ENCODE measurements around the gene CLEC16A. TPM values are rescaled to one million over a fixed set of nuclear protein-coding genes. Genes with fewer than 3 reads are reported as not detected.

The CLEC16A gene
- total RNA-seq, 1 donor from 2014 or later, result 15.8 TPM

DNA sequence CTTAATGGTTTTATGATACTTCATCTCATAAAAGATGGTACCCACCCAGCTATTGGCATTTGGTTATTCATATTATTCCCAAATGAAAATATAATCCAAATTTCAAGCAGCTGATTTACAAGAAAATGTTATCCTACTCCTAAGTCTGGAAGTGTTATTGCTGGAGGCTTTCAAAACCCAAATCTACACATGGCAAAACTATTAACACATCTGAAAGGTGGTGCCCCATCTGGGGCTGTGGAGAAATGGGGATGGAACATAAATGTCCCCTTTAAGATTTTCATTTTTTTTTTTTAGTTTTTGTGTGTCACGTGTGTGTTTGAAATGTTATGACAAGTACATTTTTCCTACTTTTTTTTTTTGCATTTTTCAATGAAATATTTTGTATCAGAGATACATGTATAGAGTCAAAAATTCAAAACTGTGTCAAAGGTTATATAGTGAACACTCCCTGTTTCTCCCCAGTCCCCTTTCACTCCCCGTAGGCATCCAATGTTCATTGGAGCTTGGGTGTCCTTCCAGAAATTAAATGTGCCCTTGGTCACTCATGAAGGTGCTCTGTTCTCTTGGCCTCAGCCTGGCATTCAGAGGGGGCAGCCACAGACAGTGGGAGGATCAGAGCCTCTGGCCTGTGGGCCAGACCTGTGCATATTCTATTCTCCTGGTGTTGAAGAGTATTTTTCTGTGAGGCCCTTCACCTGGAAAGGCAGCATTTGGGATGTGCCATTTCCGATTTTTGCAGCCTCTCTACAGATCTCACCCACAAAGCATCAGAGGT is 79.1 kb downstream of the CLEC16A start:
- Histone ChIP-seq H3K4me3 (ENCODE audit: low read depth, low read length) (no peak overlapping the region), H3K36me3 (ENCODE audit: control insufficient read depth, insufficient read depth, low read length) (peaks cover 8% of the 10 kb centered on the region), H3K27me3 (ENCODE audit: control insufficient read depth, insufficient read depth, low read length) (no peaks in the 10 kb centered on the region)
- TF ChIP-seq, protein P1, sequence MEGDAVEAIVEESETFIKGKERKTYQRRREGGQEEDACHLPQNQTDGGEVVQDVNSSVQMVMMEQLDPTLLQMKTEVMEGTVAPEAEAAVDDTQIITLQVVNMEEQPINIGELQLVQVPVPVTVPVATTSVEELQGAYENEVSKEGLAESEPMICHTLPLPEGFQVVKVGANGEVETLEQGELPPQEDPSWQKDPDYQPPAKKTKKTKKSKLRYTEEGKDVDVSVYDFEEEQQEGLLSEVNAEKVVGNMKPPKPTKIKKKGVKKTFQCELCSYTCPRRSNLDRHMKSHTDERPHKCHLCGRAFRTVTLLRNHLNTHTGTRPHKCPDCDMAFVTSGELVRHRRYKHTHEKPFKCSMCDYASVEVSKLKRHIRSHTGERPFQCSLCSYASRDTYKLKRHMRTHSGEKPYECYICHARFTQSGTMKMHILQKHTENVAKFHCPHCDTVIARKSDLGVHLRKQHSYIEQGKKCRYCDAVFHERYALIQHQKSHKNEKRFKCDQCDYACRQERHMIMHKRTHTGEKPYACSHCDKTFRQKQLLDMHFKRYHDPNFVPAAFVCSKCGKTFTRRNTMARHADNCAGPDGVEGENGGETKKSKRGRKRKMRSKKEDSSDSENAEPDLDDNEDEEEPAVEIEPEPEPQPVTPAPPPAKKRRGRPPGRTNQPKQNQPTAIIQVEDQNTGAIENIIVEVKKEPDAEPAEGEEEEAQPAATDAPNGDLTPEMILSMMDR (IDR thresholded peaks at IDR 0.05; ENCODE audit: insufficient read depth, low read length, severe bottlenecking), result no peak
- DNase-seq (ENCODE audit: low read depth) (no peak), FAIRE-seq (no peak)

DNA sequence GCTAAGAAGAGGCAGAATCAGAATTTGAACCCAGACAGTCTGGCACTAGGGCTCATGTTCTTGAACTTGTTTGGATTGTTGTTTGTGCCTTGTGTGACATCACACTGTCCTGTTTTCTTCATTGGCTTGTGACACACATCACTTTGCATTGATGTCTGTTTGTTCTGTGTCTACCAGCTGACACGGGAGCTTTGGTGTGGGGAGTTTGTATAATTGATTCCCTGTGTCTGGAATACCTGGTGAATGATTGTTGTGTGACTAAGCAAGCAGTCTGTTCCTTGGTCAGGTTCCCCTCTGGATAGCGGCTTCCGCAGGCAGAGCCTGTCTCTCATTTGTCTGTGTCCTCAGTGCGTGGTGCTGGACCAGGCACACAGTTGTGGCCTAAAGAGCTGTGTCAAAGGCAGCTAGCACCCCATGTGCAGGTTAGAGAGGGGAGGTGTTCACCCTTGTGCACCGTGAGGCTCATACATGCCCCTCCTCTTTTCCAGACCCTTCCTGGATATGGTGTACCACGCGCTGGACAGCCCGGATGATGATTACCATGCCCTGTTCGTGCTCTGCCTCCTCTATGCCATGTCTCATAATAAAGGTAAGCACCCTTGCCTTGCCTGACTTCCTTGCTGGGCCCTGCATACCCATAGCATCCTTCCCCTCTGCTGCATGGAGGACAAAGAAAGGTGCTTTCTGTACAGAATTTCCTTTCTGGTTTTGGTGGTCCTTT is 80.1 kb downstream of the CLEC16A start:
- DNase-seq (ENCODE audit: low read depth) (peak; percentile 74), FAIRE-seq (peak; percentile 58)
- Histone ChIP-seq H3K4me3 (ENCODE audit: low read depth, low read length) (no peak overlapping the region), H3K27me3 (ENCODE audit: control insufficient read depth, insufficient read depth, low read length) (no peaks in the 10 kb centered on the region), H3K36me3 (ENCODE audit: control insufficient read depth, insufficient read depth, low read length) (peaks cover 8% of the 10 kb centered on the region)
- TF ChIP-seq, protein P1 (IDR thresholded peaks at IDR 0.05; ENCODE audit: insufficient read depth, low read length, severe bottlenecking), result no peak

DNA sequence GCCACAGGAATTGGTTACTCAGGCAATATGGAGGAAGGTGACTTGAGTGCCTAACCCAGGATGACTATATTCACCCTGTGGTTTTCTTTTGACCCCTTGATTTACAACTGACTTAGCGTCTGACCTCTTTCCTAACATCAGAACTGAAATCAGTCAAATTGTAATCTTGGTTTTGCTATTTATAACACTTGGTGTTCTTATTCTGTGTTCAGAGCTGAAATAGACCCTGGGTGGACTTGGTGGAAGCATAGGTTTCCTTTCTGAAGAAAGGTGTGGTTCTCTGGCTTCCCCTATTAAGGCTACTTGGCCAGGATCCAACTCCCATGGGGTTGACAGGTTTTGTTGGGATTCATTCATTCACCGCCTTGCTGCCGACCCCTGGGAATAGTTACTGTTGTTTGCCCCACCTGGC is 80.8 kb downstream of the CLEC16A start:
- no peak overlapping the region for H3K4me3 ChIP-seq (ENCODE audit: low read depth, low read length)
- TF ChIP-seq, protein P1 (IDR thresholded peaks at IDR 0.05; ENCODE audit: insufficient read depth, low read length, severe bottlenecking), result no peak
- FAIRE-seq (no peak), DNase-seq (ENCODE audit: low read depth) (no peak)
- peaks cover 7% of the 10 kb centered on the region for H3K36me3 ChIP-seq (ENCODE audit: control insufficient read depth, insufficient read depth, low read length)
- H3K27me3 ChIP-seq (ENCODE audit: control insufficient read depth, insufficient read depth, low read length), result no peaks in the 10 kb centered on the region

DNA sequence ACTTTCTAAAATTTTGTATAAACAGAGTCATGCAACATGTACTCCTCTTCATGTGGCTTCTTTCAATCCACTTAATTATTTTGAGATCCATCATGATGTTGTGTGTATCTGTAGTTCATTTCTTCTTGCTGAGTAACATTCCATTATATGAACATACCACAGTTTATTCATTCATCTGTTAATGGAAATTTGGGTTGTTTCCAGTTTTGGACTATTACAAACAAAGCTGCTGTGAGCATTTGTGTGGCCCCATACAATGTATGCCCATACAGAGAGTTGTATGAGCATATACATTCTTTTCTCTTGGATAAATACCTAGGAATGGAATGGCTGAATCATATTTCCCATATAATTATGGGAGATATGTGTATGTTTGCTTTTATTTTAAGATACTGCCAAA is 85.6 kb downstream of the CLEC16A start:
- FAIRE-seq, result no peak

DNA sequence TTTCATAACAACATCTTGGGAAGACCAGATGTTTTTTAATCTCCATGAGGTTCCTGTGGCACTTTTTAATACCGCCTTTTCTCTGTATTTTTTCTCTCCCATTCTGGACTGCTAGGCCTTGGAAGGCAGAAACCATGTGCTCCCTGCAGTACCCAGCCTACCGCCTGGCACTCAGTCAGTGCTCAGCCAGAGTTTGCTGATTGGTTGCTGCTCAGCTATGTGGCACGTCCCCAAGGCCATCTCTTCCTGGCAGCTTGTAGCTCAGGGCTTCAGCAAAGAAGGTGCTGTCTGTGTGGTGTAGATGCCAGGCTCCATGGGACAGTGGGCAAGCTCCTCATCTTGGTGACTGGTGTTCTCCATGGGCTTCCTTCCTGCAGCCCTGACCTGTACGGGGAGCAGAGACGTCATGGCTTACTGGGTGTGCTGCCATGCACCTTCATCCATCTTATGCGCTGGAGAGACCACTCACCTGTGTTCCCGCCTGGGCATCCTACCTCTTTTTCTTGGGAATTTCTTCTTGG is 86.7 kb downstream of the CLEC16A start:
- no peak for DNase-seq (ENCODE audit: low read depth)
- H3K27me3 ChIP-seq (ENCODE audit: control insufficient read depth, insufficient read depth, low read length), result no peaks in the 10 kb centered on the region
- TF ChIP-seq, protein P1 (IDR thresholded peaks at IDR 0.05; ENCODE audit: insufficient read depth, low read length, severe bottlenecking), result no peak
- H3K4me3 ChIP-seq (ENCODE audit: low read depth, low read length), result no peak overlapping the region
- FAIRE-seq, result no peak
- H3K36me3 ChIP-seq (ENCODE audit: control insufficient read depth, insufficient read depth, low read length), result peaks cover 8% of the 10 kb centered on the region

More for the DNA sequence above, 85.6 kb downstream of the CLEC16A start:
- Histone ChIP-seq H3K4me3 (ENCODE audit: low read depth, low read length) (no peak overlapping the region), H3K36me3 (ENCODE audit: control insufficient read depth, insufficient read depth, low read length) (peaks cover 5% of the 10 kb centered on the region), H3K27me3 (ENCODE audit: control insufficient read depth, insufficient read depth, low read length) (no peaks in the 10 kb centered on the region)
- TF ChIP-seq, protein P1 (IDR thresholded peaks at IDR 0.05; ENCODE audit: insufficient read depth, low read length, severe bottlenecking), result no peak
- peak; percentile 68 for DNase-seq (ENCODE audit: low read depth)

Data from bronchial epithelial cell (primary cell).